ENCODE results near the gene FCN1. TPM values are rescaled to one million over a fixed set of nuclear protein-coding genes. Genes with fewer than 3 reads are reported as not detected.

FCN1 gene
- total and polyA plus RNA-seq, 7 experiments from 2014 or later: 2.1 to 561 (median 8.1) TPM; not detected in 1

DNA sequence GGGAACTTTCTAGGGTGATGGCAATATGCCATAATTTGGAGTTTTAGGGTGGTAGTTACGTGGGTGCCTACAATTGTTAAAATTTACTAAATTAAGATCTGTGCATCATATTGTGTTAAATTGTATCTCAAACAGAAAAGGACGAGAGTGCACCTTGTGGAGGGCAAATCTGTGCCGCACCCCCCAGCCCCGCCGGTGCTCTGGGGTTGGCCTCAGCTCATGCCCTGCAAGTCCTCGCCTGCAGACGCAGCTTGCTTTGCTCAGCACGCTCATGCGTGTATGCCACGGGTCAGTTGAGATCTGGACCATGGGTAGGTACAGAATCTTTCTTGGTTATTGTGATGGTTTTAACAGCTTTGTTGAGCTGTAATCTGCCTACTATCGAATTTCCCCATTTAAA, 33.7 kb upstream of the FCN1 start:
- Histone ChIP-seq H3K4me3 (ENCODE audit: low read length) (no peak overlapping the region), H3K27me3 (ENCODE audit: control insufficient read depth in 2 of 2, insufficient read depth in 2 of 2, low read length in 2 of 2) (no peaks in the 10 kb centered on the region), H3K4me1 (ENCODE audit: control insufficient read depth in 2 of 2, insufficient read depth in 2 of 2, low read length in 2 of 2) (no peaks in the 10 kb centered on the region), H3K27ac (ENCODE audit: low read depth, low read length) (no peak overlapping the region), H3K9me3 (ENCODE audit: control insufficient read depth in 2 of 3, low read length in 3 of 3) (peaks cover 0 to 5% (median 0%) of the 10 kb centered on the region in 3 experiments), H3K36me3 (ENCODE audit: control insufficient read depth in 2 of 3, insufficient read depth in 3 of 3, low read length in 3 of 3) (no peaks in the 10 kb centered on the region)
- no peaks in the 10 kb centered on the region for H3K4me1 Mint-ChIP-seq
- H3K4me3 Mint-ChIP-seq: no peak overlapping the region
- H3K27me3 Mint-ChIP-seq: no peaks in the 10 kb centered on the region
- intact Hi-C loops (cut with micrococcal nuclease): no loop called here
- ATAC-seq: no peak
- CTCF ChIA-PET: no interaction called here
- DNase-seq: no peak
- no peaks in the 10 kb centered on the region for H3K36me3 Mint-ChIP-seq
- H3K27ac Mint-ChIP-seq: no peak overlapping the region
- POLR2A ChIA-PET: no interaction called here
- peaks cover 0 to 4% (median 0%) of the 10 kb centered on the region in 11 donors for H3K9me3 Mint-ChIP-seq

DNA sequence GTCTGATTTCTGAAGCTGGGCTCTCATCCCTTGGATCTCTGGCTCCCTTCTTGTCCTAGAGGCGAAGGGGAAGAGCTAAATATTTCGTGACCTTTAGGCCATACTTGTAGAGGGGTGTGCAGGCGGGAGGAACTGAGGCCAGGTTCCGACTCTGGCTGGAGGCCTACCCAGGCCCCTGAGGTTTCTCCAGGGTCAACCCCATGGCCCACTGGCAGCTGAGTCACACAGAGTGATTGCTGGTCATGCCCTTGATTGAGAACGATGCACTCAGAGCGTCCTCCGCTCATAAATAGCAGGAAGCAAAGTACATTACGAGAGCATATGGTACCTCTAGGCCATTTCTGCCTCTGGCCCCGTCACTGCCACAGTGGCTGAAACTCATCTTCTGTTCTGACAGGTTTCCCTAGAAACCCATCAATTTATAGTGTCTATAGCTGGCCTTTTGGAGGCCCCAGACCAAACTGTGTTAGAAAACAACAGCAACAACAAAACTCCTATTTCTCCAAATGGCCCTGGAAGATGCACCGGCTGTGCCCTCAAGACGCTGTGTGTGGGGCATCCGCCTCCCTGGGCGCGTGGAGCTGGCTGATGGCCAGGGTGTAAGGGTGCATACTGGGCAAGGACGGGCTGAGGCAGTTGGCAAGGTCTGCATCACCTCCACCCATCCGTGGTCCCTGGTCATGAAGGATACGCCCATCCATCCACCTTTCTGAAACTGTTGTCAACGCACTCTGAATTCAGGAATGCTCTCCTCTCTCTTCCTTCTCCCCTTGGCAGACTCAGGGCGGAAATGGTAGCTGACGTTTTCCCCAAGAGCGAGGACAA, 32.9 kb upstream of the FCN1 start:
- no peaks in the 10 kb centered on the region for H3K36me3 ChIP-seq (ENCODE audit: control insufficient read depth in 2 of 3, insufficient read depth in 3 of 3, low read length in 3 of 3)
- H3K4me3 ChIP-seq (ENCODE audit: low read length): no peak overlapping the region
- H3K27ac Mint-ChIP-seq: no peak overlapping the region
- no peaks in the 10 kb centered on the region for H3K27me3 ChIP-seq (ENCODE audit: control insufficient read depth in 2 of 2, insufficient read depth in 2 of 2, low read length in 2 of 2)
- ChIA-PET CTCF (no interaction called here), POLR2A (no interaction called here)
- H3K36me3 Mint-ChIP-seq: no peaks in the 10 kb centered on the region
- no peak overlapping the region for H3K27ac ChIP-seq (ENCODE audit: low read depth, low read length)
- no peaks in the 10 kb centered on the region for H3K4me1 ChIP-seq (ENCODE audit: control insufficient read depth in 2 of 2, insufficient read depth in 2 of 2, low read length in 2 of 2)
- H3K4me3 Mint-ChIP-seq: no peak overlapping the region
- ATAC-seq (no peak), DNase-seq (no peak)
- no peaks in the 10 kb centered on the region for H3K4me1 Mint-ChIP-seq
- intact Hi-C loops (cut with micrococcal nuclease): no loop called here
- H3K9me3 ChIP-seq (ENCODE audit: control insufficient read depth in 2 of 3, low read length in 3 of 3): peaks cover 0 to 5% (median 0%) of the 10 kb centered on the region in 3 experiments
- no peaks in the 10 kb centered on the region for H3K27me3 Mint-ChIP-seq
- H3K9me3 Mint-ChIP-seq: peaks cover 0 to 4% (median 0%) of the 10 kb centered on the region in 11 donors

DNA sequence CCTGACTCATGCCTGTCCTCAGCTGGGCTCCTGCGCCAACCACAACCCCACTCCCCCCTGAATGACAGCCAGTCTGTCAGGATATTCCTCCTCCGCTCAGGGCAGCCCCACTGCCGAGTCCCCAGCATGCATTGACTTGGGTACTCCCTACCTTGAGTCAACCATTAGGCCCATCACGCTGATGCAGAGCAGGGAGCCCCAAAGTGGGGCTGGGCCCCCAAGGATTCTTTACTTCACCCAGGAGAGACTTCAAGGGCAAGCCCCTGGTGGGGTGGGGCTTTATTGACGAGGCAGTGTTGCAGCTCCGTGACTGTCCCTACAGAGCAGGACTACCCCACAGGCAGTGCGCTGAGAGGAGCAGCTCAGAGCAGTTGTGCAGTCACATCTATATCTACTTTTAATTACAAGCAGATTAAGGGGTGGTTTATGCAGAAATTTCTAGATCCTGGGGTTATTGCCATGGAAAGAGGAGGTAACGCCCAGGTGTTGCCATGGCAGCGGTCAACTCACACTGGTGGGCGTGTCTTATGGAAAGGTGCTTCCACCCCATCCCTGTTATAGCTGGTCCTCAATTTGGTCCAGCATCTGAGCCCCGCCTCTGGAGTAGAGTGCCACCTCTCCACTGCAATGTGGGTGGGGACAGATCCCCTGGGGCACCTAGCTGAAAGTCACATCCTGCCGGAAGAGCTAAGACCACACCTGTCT, 32.1 kb upstream of the FCN1 start:
- Mint-ChIP-seq H3K27me3 (peaks cover 0 to 1% (median 0%) of the 10 kb centered on the region in 5 donors), H3K27ac (no peak overlapping the region), H3K36me3 (no peaks in the 10 kb centered on the region), H3K9me3 (peaks cover 0 to 4% (median 0%) of the 10 kb centered on the region in 11 donors), H3K4me1 (no peaks in the 10 kb centered on the region), H3K4me3 (no peak overlapping the region)
- CTCF ChIA-PET: no interaction called here
- no peak overlapping the region for H3K4me3 ChIP-seq (ENCODE audit: low read length)
- H3K36me3 ChIP-seq (ENCODE audit: control insufficient read depth in 2 of 3, insufficient read depth in 3 of 3, low read length in 3 of 3): no peaks in the 10 kb centered on the region
- peaks cover 0 to 5% (median 0%) of the 10 kb centered on the region in 3 experiments for H3K9me3 ChIP-seq (ENCODE audit: control insufficient read depth in 2 of 3, low read length in 3 of 3)
- no peaks in the 10 kb centered on the region for H3K27me3 ChIP-seq (ENCODE audit: control insufficient read depth in 2 of 2, insufficient read depth in 2 of 2, low read length in 2 of 2)
- H3K27ac ChIP-seq (ENCODE audit: low read depth, low read length): no peak overlapping the region
- H3K4me1 ChIP-seq (ENCODE audit: control insufficient read depth in 2 of 2, insufficient read depth in 2 of 2, low read length in 2 of 2): no peaks in the 10 kb centered on the region
- intact Hi-C loops (cut with micrococcal nuclease): no loop called here
- no peak for DNase-seq
- POLR2A ChIA-PET: no interaction called here
- ATAC-seq: no peak

DNA sequence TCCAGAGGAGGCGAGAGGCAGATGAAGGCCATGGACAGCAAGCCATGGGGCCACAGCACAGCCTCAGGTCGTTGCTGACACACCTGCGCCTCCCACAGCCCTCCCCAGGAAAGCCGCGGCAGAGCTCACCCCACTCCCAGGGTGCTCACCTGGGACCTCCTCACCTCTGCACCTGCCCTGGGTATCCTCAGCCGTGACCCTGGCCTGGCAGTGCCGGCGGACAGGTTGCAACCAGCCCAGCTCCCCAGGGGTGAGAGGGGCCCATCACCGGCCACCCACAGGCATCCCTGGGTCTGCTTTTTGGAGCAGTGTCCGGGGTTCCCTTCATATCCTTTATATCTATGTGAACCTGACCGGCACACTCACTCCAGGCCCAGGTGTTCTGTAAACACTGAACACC, 30.4 kb upstream of the FCN1 start:
- H3K9me3 ChIP-seq (ENCODE audit: control insufficient read depth in 2 of 3, low read length in 3 of 3): peaks cover 0 to 5% (median 0%) of the 10 kb centered on the region in 3 experiments
- ChIA-PET CTCF (no interaction called here), POLR2A (no interaction called here)
- H3K4me1 Mint-ChIP-seq: no peaks in the 10 kb centered on the region
- peaks cover 0 to 4% (median 0%) of the 10 kb centered on the region in 11 donors for H3K9me3 Mint-ChIP-seq
- intact Hi-C loops (cut with micrococcal nuclease): no loop called here
- no peaks in the 10 kb centered on the region for H3K4me1 ChIP-seq (ENCODE audit: control insufficient read depth in 2 of 2, insufficient read depth in 2 of 2, low read length in 2 of 2)
- no peaks in the 10 kb centered on the region for H3K36me3 Mint-ChIP-seq
- no peak overlapping the region for H3K4me3 ChIP-seq (ENCODE audit: low read length)
- DNase-seq (no peak), ATAC-seq (no peak)
- no peak overlapping the region for H3K4me3 Mint-ChIP-seq
- no peak overlapping the region for H3K27ac ChIP-seq (ENCODE audit: low read depth, low read length)
- H3K27me3 ChIP-seq (ENCODE audit: control insufficient read depth in 2 of 2, insufficient read depth in 2 of 2, low read length in 2 of 2): no peaks in the 10 kb centered on the region
- H3K27ac Mint-ChIP-seq: no peak overlapping the region
- H3K36me3 ChIP-seq (ENCODE audit: control insufficient read depth in 2 of 3, insufficient read depth in 3 of 3, low read length in 3 of 3): no peaks in the 10 kb centered on the region
- H3K27me3 Mint-ChIP-seq: peaks cover 0 to 5% (median 0%) of the 10 kb centered on the region in 5 donors

DNA sequence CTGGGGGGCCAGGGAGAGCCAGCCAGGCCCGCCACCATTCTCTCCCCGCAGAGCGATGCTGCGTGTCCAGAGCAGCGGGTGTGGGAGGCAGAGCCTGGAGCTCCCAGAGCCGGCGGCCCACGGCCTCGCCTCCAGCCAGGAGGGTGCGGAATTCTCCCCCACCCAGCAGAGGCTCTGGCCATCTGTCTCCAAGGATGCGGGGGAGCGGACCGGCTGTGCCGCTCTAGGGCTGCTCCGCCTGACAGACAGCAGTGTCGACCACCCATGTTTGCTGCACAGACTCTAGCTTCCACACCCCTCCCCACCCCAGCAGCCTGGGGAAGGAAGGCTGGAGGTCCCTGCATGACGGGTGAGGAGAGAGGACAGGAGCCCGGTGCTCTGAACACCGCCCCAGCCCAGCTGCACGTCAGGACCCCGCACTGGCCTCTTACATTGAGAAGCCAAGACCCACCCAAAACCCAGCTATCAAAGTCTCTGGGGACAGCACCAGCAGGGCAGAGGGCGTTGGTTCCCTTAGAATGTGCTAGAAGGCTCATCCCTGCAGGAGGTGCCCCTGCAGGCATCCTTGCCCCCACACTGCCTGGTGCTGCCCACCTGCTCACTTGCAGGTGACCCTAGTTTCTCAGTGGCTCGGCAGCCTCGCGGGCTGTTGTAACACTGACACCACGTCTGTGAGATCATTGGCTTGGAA, 29.7 kb upstream of the FCN1 start:
- intact Hi-C loops (cut with micrococcal nuclease): no loop called here
- peaks cover 0 to 5% (median 0%) of the 10 kb centered on the region in 5 donors for H3K27me3 Mint-ChIP-seq
- H3K9me3 Mint-ChIP-seq: peaks cover 0 to 4% (median 0%) of the 10 kb centered on the region in 11 donors

DNA sequence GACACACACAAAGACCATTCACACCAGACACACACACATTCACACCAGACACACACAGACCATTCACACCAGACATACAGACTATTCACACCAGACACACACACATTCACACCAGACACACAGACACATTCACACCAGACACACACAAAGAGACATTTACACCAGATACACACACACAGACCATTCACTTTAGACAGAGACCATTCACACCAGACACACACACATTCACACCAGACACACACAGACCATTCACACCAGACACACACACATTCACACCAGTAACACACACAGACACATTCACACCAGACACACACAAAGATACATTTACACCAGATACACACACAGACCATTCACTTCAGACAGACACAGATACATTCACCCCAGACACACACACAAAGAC, 29.0 kb upstream of the FCN1 start:
- Mint-ChIP-seq H3K4me3 (no peak overlapping the region), H3K4me1 (no peaks in the 10 kb centered on the region)

More for the DNA sequence above, 29.7 kb upstream of the FCN1 start:
- no peak overlapping the region for H3K4me3 ChIP-seq (ENCODE audit: low read length)
- Mint-ChIP-seq H3K4me1 (no peaks in the 10 kb centered on the region), H3K36me3 (no peaks in the 10 kb centered on the region), H3K4me3 (no peak overlapping the region), H3K27ac (no peak overlapping the region)
- ATAC-seq (no peak), DNase-seq (no peak)
- no peak overlapping the region for H3K27ac ChIP-seq (ENCODE audit: low read depth, low read length)
- no peaks in the 10 kb centered on the region for H3K36me3 ChIP-seq (ENCODE audit: control insufficient read depth in 2 of 3, insufficient read depth in 3 of 3, low read length in 3 of 3)
- CTCF ChIA-PET: no interaction called here
- no peaks in the 10 kb centered on the region for H3K4me1 ChIP-seq (ENCODE audit: control insufficient read depth in 2 of 2, insufficient read depth in 2 of 2, low read length in 2 of 2)
- POLR2A ChIA-PET: no interaction called here
- peaks cover 0 to 5% (median 0%) of the 10 kb centered on the region in 3 experiments for H3K9me3 ChIP-seq (ENCODE audit: control insufficient read depth in 2 of 3, low read length in 3 of 3)
- H3K27me3 ChIP-seq (ENCODE audit: control insufficient read depth in 2 of 2, insufficient read depth in 2 of 2, low read length in 2 of 2): no peaks in the 10 kb centered on the region

More for the DNA sequence above, 29.0 kb upstream of the FCN1 start:
- H3K27me3 ChIP-seq (ENCODE audit: control insufficient read depth in 2 of 2, insufficient read depth in 2 of 2, low read length in 2 of 2): no peaks in the 10 kb centered on the region
- CTCF ChIA-PET: no interaction called here
- no peaks in the 10 kb centered on the region for H3K36me3 ChIP-seq (ENCODE audit: control insufficient read depth in 2 of 3, insufficient read depth in 3 of 3, low read length in 3 of 3)
- H3K4me1 ChIP-seq (ENCODE audit: control insufficient read depth in 2 of 2, insufficient read depth in 2 of 2, low read length in 2 of 2): no peaks in the 10 kb centered on the region
- H3K4me3 ChIP-seq (ENCODE audit: low read length): no peak overlapping the region
- no peak for ATAC-seq
- H3K36me3 Mint-ChIP-seq: no peaks in the 10 kb centered on the region
- POLR2A ChIA-PET: no interaction called here
- no peak for DNase-seq
- no peak overlapping the region for H3K27ac ChIP-seq (ENCODE audit: low read depth, low read length)
- no peak overlapping the region for H3K27ac Mint-ChIP-seq
- H3K9me3 ChIP-seq (ENCODE audit: control insufficient read depth in 2 of 3, low read length in 3 of 3): peaks cover 0 to 2% (median 0%) of the 10 kb centered on the region in 3 experiments
- intact Hi-C loops (cut with micrococcal nuclease): no loop called here
- H3K27me3 Mint-ChIP-seq: peaks cover 0 to 5% (median 0%) of the 10 kb centered on the region in 5 donors
- no peaks in the 10 kb centered on the region for H3K9me3 Mint-ChIP-seq
